Measurements from ENCODE around the gene PIP5K1A. TPM values are rescaled to one million over a fixed set of nuclear protein-coding genes. Genes with fewer than 3 reads are reported as not detected.
"Not testable (repeated sequence)": the region's sequence is repeated elsewhere in the genome, so short reads cannot be mapped to it uniquely, and the experiment has no call there.

The PIP5K1A gene
- total and polyA plus RNA-seq, 9 donors, result 27.1 to 46.0 (median 38.3) TPM

DNA sequence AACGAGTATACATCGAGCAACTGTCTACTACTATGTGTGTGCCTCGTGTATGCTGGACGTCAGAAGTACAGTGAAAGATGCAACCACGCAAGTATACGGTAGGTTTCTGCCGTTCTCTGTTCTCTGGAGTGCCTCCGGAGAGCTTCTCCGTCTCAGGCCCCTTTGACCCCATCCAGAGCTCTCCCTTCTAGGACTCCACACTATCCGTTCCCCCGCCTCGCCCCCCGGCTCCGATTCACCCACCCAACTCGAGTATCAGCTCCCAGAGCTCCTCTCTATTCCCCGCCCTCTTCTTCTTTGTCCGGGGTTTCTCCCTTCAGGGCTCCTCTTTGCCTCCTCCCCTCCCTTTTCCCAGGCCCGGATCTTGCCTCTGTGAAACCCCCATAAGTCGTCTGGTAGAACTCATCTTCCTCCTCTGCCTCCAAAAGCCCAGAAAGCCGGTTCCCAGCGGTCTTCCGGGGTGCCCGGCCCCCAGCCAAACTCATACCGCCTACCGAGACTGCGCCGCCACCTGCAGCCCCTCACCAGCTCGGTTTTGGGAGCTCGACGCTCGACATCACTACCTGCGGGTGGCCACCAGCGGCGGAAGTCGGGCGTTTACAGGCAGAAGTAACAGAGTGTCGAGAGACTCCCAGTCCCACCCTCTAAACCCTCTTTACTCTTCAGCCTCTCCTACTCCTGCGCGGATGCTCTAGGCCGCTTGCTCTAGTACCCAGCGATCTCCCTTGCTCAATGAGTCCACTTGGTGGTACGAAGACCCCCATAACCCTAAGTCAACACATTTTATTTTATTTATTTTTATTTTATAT lies 8.5 kb upstream of the PIP5K1A start, which contains the start of gene VPS72:
Gene VPS72 (minus strand): TSS at position 561 of the 809 bp plus-strand sequence. CDS start 76 bp downstream, at position 485.
- H3K27me3 ChIP-seq (ENCODE audit: control insufficient read depth, insufficient read depth, low read length), result no peaks in the 10 kb centered on the region
- H3K9me3 ChIP-seq (replicated peaks; ENCODE audit: control insufficient read depth, low read depth, low read length), result no peaks in the 10 kb centered on the region
- H3K4me3 ChIP-seq (ENCODE audit: low read length), result peak within 1 kb of the TSS; percentile 83
- peak within 1 kb of the TSS; percentile 95 for H3K27ac ChIP-seq (ENCODE audit: low read length)
- peak; percentile 97 for DNase-seq
- peaks cover 12% of the 10 kb centered on the region for H3K4me1 ChIP-seq (ENCODE audit: control insufficient read depth, insufficient read depth, low read length)
- WGBS (ENCODE audit: insufficient coverage), result 0% methylated on average over 40 of the region's 42 CpGs
- peaks cover 13% of the 10 kb centered on the region for H3K36me3 ChIP-seq (ENCODE audit: control insufficient read depth, insufficient read depth, low read length)

GRCh38 chr1:151192047-151192446 lies 6.3 kb upstream of the PIP5K1A start:
- DNase-seq, result no peak
- no peak overlapping the region for H3K4me3 ChIP-seq (ENCODE audit: low read length)
- H3K36me3 ChIP-seq (ENCODE audit: control insufficient read depth, insufficient read depth, low read length), result no peaks in the 10 kb centered on the region
- H3K4me1 ChIP-seq (ENCODE audit: control insufficient read depth, insufficient read depth, low read length), result peaks cover 15% of the 10 kb centered on the region
- H3K27me3 ChIP-seq (ENCODE audit: control insufficient read depth, insufficient read depth, low read length), result no peaks in the 10 kb centered on the region
- H3K9me3 ChIP-seq (replicated peaks; ENCODE audit: control insufficient read depth, low read depth, low read length), result no peaks in the 10 kb centered on the region
- 53% methylated on average over 2 of the region's 7 CpGs for WGBS (ENCODE audit: insufficient coverage)
- H3K27ac ChIP-seq (ENCODE audit: low read length), result no peak overlapping the region

DNA sequence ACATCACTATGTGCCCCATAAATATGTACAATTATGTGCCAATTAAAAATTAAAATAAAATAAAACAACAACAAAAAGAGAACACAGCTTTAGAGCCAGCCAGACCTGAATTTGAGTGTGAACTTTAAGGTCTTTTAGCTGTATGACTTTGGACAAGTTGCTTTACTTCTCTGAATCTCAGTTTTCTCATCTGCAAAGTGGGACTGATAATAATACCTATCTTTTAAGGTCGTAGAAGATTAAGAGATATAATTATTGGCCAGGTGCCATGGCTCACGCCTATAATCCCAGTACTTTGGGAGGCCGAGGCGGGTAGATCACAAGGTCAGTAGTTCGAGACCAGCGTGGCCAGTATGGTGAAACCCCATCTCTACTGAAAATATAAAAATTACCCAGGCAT lies 5.0 kb upstream of the PIP5K1A start:
- WGBS (ENCODE audit: insufficient coverage), result 72% methylated on average over 5 of the region's 6 CpGs
- no peak for DNase-seq
- Histone ChIP-seq H3K9me3 (replicated peaks; ENCODE audit: control insufficient read depth, low read depth, low read length) (no peaks in the 10 kb centered on the region), H3K27me3 (ENCODE audit: control insufficient read depth, insufficient read depth, low read length) (no peaks in the 10 kb centered on the region), H3K36me3 (ENCODE audit: control insufficient read depth, insufficient read depth, low read length) (no peaks in the 10 kb centered on the region), H3K4me3 (ENCODE audit: low read length) (no peak overlapping the region), H3K27ac (ENCODE audit: low read length) (no peak overlapping the region), H3K4me1 (ENCODE audit: control insufficient read depth, insufficient read depth, low read length) (peaks cover 17% of the 10 kb centered on the region)

DNA sequence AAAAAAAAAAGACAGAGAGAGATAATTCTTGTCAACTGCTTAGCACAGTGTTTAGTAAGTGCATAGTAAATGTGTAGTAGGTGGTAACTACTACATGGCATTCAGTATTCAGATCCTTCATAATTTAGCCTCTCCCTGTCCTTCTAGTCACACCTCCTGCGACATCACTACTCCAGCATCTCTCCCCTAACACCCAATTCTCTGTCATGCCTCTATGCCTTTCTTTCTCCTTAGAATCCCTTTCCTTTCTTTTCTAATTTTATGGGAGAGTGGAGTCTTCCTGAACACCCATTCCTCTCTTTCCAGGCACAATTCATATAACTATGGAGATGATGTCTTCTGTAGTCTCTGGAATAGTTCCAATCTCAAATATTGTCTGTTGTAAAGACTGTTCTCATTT lies 4.5 kb upstream of the PIP5K1A start:
- Histone ChIP-seq H3K36me3 (ENCODE audit: control insufficient read depth, insufficient read depth, low read length) (no peaks in the 10 kb centered on the region), H3K4me3 (ENCODE audit: low read length) (no peak overlapping the region), H3K27ac (ENCODE audit: low read length) (no peak overlapping the region), H3K9me3 (replicated peaks; ENCODE audit: control insufficient read depth, low read depth, low read length) (no peaks in the 10 kb centered on the region), H3K27me3 (ENCODE audit: control insufficient read depth, insufficient read depth, low read length) (no peaks in the 10 kb centered on the region), H3K4me1 (ENCODE audit: control insufficient read depth, insufficient read depth, low read length) (peaks cover 12% of the 10 kb centered on the region)
- no CpG with 5 or more reads among the region's 1 CpG for WGBS (ENCODE audit: insufficient coverage)
- no peak for DNase-seq

GRCh38 chr1:151194894-151195594 lies 3.3 kb upstream of the PIP5K1A start:
- WGBS (ENCODE audit: insufficient coverage), result 93% methylated on average over 3 of the region's 17 CpGs
- peaks cover 15% of the 10 kb centered on the region for H3K4me1 ChIP-seq (ENCODE audit: control insufficient read depth, insufficient read depth, low read length)
- peak; percentile 49 for DNase-seq
- not testable (repeated sequence) for H3K36me3 ChIP-seq (ENCODE audit: control insufficient read depth, insufficient read depth, low read length); H3K4me3 ChIP-seq (ENCODE audit: low read length); H3K27me3 ChIP-seq (ENCODE audit: control insufficient read depth, insufficient read depth, low read length); H3K9me3 ChIP-seq (replicated peaks; ENCODE audit: control insufficient read depth, low read depth, low read length); H3K27ac ChIP-seq (ENCODE audit: low read length)

DNA sequence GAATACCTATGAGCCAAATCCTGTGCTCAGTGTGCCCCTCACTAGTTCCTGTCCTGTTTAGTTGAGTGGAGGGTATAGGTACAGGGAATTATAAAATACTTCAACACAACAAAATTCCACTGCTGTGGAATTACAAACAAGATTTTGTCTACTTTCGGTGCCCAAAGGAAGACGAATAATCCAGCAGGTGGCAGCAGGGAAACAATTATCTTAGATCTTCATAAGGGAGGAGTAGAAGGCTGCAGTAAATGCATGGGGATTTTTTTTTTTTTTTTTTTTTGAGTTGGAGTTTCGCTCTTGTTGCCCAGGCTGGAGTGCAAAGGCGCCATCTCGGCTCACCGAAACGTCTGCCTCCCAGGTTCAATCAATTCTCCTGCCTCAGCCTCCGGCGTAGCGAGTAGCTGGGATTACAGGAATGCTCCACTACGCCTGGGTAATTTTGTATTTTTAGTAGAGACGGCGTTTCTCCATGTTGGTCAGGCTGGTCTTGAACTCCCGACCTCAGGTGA lies 2.0 kb upstream of the PIP5K1A start:
- Histone ChIP-seq H3K9me3 (replicated peaks; ENCODE audit: control insufficient read depth, low read depth, low read length) (no peaks in the 10 kb centered on the region), H3K4me3 (ENCODE audit: low read length) (no peak overlapping the region), H3K27me3 (ENCODE audit: control insufficient read depth, insufficient read depth, low read length) (no peaks in the 10 kb centered on the region), H3K36me3 (ENCODE audit: control insufficient read depth, insufficient read depth, low read length) (no peaks in the 10 kb centered on the region), H3K4me1 (ENCODE audit: control insufficient read depth, insufficient read depth, low read length) (peaks cover 19% of the 10 kb centered on the region), H3K27ac (ENCODE audit: low read length) (peak overlapping the region; percentile 9)
- peak; percentile 93 for DNase-seq
- no CpG with 5 or more reads among the region's 14 CpGs for WGBS (ENCODE audit: insufficient coverage)

- Histone ChIP-seq H3K4me1 (ENCODE audit: control insufficient read depth, insufficient read depth, low read length) (peaks cover 19% of the 10 kb centered on the region), H3K9me3 (replicated peaks; ENCODE audit: control insufficient read depth, low read depth, low read length) (no peaks in the 10 kb centered on the region), H3K27ac (ENCODE audit: low read length) (peak overlapping the region; percentile 97), H3K4me3 (ENCODE audit: low read length) (peak overlapping the region; percentile 100), H3K27me3 (ENCODE audit: control insufficient read depth, insufficient read depth, low read length) (no peaks in the 10 kb centered on the region), H3K36me3 (ENCODE audit: control insufficient read depth, insufficient read depth, low read length) (peaks cover 4% of the 10 kb centered on the region)
- DNase-seq, result no peak
- 0% methylated on average over 1 of the region's 10 CpGs for WGBS (ENCODE audit: insufficient coverage)
Measured at GRCh38 chr1:151197863-151198253, 494 bp upstream of the PIP5K1A start.

DNA sequence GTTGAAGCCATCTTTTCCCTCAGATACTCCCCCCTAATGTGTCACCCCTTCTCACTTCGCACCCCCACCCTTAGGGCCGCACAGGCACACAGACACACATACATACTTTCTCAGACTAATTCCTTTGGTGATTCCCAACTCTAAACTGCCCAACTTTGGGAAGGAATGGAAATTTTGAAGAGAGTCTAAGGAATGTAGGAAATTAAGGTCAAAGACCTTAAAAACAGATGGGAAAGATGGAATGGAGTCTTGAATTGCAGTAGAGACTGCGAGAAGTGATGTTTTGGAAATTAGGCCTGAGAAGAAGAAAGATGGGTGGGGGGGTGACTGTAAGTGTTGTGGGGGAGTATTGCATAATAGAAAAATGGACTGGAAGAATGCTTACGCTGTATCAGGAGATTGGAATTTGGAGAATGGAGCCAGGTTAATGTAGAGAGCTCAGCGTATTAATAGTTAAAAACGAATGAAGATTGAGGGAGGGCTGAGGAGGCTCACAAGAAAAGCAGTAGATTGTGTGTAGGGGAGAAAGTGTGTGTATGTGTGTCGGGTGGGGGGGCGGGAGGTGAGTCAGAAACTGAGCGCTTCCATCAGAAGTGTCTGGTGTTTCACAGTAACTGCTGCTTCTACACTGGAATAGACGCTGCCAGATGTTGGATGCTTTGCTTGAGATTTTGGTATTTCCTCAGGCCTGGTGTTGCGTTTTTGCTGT lies 1.7 kb downstream of the PIP5K1A start:
- Histone ChIP-seq H3K4me3 (ENCODE audit: low read length) (peak overlapping the region; percentile 100), H3K27ac (ENCODE audit: low read length) (peak overlapping the region; percentile 97), H3K9me3 (replicated peaks; ENCODE audit: control insufficient read depth, low read depth, low read length) (no peaks in the 10 kb centered on the region), H3K36me3 (ENCODE audit: control insufficient read depth, insufficient read depth, low read length) (peaks cover 7% of the 10 kb centered on the region), H3K27me3 (ENCODE audit: control insufficient read depth, insufficient read depth, low read length) (no peaks in the 10 kb centered on the region), H3K4me1 (ENCODE audit: control insufficient read depth, insufficient read depth, low read length) (peaks cover 19% of the 10 kb centered on the region)
- WGBS (ENCODE audit: insufficient coverage), result 15% methylated on average over 5 of the region's 11 CpGs
- peak; percentile 70 for DNase-seq

GRCh38 chr1:151205381-151205965 lies 7.1 kb downstream of the PIP5K1A start:
- not testable (repeated sequence) for H3K4me1 ChIP-seq (ENCODE audit: control insufficient read depth, insufficient read depth, low read length); H3K9me3 ChIP-seq (replicated peaks; ENCODE audit: control insufficient read depth, low read depth, low read length); H3K27me3 ChIP-seq (ENCODE audit: control insufficient read depth, insufficient read depth, low read length); H3K27ac ChIP-seq (ENCODE audit: low read length); DNase-seq; H3K4me3 ChIP-seq (ENCODE audit: low read length)
- WGBS (ENCODE audit: insufficient coverage), result 84% methylated on average over 9 of the region's 12 CpGs
- peaks cover 42% of the 10 kb centered on the region for H3K36me3 ChIP-seq (ENCODE audit: control insufficient read depth, insufficient read depth, low read length)
